ENCODE measurements around the gene CCN2.

- TF ChIP-seq EZH2 (IDR thresholded peaks at IDR 0.05; ENCODE audit: borderline replicate concordance, insufficient read depth, low read depth, low read length, poor library complexity, severe bottlenecking) (no peak), CTCF (IDR thresholded peaks at IDR 0.05) (no peak)
Measured at GRCh38 chr6:131916847-131917246, 34.3 kb downstream of the CCN2 start.

Measured in B cell (primary cell).